ENCODE results near the gene LRP8.
A peak's percentile ranks its signal among the peaks of the same experiment; 100 is the strongest.
"Not testable (repeated sequence)": the region's sequence is repeated elsewhere in the genome, so short reads cannot be mapped to it uniquely, and the experiment has no call there.

LRP8 gene

GRCh38 chr1:53206083-53206685, 121.7 kb downstream of the LRP8 start:
- not testable (repeated sequence) for DNase-seq

- DNase-seq = not testable (repeated sequence)
Measured at GRCh38 chr1:53205496-53205895, 122.4 kb downstream of the LRP8 start.

GRCh38 chr1:53203466-53203865, 124.4 kb downstream of the LRP8 start:
- no peak for DNase-seq

GRCh38 chr1:53198241-53198651, 129.6 kb downstream of the LRP8 start:
- DNase-seq = no peak

GRCh38 chr1:53197291-53198200, 130.3 kb downstream of the LRP8 start:
- no peak for DNase-seq

GRCh38 chr1:53196485-53197290, 131.2 kb downstream of the LRP8 start, which contains the start of gene CPT2:
Gene CPT2 (plus strand): TSS chr1:53196824. CDS start chr1:53196944, 120 bp downstream.
- DNase-seq = peak; percentile 79

- DNase-seq = no peak
Measured at GRCh38 chr1:53196017-53196484, 131.8 kb downstream of the LRP8 start.

GRCh38 chr1:53195246-53196016, 132.4 kb downstream of the LRP8 start:
- no peak for DNase-seq
